Measurements from ENCODE around the gene BICDL1.

DNA sequence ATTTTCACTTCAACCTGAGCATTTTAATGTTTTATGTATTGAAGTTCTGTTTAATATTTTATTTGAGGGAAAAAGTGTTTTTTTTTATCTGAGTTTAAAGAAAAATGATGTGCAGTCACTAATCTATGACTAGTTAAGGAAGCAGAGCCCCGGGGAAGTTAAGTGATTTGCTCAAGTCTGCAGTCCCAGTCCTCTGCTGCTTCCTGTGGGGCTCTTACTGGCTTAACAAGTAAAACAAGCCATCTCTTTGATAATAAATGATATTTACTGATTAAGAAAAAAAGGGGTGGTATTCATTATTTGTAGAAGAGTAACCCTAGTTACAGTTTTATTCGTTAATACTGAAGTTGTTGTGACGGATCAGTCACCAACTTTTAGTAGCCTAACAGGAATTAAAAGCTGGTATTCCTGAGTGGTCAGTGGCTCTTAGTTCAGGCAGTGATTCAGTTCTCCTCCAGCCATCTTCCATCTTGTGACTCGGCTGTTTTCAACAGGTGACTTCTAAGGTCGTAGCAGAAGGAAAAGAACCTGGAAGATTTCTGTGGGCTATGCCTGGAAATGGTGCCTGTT lies 21.7 kb downstream of the BICDL1 start:
- TF ChIP-seq, protein P1, sequence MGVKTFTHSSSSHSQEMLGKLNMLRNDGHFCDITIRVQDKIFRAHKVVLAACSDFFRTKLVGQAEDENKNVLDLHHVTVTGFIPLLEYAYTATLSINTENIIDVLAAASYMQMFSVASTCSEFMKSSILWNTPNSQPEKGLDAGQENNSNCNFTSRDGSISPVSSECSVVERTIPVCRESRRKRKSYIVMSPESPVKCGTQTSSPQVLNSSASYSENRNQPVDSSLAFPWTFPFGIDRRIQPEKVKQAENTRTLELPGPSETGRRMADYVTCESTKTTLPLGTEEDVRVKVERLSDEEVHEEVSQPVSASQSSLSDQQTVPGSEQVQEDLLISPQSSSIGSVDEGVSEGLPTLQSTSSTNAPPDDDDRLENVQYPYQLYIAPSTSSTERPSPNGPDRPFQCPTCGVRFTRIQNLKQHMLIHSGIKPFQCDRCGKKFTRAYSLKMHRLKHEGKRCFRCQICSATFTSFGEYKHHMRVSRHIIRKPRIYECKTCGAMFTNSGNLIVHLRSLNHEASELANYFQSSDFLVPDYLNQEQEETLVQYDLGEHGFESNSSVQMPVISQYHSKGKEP (tag by site-specific recombination; IDR thresholded peaks at IDR 0.05) = no peak
- no peak for TF ChIP-seq ZNF24 (tag by site-specific recombination; IDR thresholded peaks at IDR 0.05)
- TF ChIP-seq, protein P2, sequence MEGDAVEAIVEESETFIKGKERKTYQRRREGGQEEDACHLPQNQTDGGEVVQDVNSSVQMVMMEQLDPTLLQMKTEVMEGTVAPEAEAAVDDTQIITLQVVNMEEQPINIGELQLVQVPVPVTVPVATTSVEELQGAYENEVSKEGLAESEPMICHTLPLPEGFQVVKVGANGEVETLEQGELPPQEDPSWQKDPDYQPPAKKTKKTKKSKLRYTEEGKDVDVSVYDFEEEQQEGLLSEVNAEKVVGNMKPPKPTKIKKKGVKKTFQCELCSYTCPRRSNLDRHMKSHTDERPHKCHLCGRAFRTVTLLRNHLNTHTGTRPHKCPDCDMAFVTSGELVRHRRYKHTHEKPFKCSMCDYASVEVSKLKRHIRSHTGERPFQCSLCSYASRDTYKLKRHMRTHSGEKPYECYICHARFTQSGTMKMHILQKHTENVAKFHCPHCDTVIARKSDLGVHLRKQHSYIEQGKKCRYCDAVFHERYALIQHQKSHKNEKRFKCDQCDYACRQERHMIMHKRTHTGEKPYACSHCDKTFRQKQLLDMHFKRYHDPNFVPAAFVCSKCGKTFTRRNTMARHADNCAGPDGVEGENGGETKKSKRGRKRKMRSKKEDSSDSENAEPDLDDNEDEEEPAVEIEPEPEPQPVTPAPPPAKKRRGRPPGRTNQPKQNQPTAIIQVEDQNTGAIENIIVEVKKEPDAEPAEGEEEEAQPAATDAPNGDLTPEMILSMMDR (tag by site-specific recombination; IDR thresholded peaks at IDR 0.05) = no peak
- no peak for TF ChIP-seq ZNF121 (tag by site-specific recombination; IDR thresholded peaks at IDR 0.05)
- TF ChIP-seq, protein P3, sequence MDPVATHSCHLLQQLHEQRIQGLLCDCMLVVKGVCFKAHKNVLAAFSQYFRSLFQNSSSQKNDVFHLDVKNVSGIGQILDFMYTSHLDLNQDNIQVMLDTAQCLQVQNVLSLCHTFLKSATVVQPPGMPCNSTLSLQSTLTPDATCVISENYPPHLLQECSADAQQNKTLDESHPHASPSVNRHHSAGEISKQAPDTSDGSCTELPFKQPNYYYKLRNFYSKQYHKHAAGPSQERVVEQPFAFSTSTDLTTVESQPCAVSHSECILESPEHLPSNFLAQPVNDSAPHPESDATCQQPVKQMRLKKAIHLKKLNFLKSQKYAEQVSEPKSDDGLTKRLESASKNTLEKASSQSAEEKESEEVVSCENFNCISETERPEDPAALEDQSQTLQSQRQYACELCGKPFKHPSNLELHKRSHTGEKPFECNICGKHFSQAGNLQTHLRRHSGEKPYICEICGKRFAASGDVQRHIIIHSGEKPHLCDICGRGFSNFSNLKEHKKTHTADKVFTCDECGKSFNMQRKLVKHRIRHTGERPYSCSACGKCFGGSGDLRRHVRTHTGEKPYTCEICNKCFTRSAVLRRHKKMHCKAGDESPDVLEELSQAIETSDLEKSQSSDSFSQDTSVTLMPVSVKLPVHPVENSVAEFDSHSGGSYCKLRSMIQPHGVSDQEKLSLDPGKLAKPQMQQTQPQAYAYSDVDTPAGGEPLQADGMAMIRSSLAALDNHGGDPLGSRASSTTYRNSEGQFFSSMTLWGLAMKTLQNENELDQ (tag by site-specific recombination; IDR thresholded peaks at IDR 0.05; ENCODE audit: low read depth) = no peak
- TF ChIP-seq ZFP41 (tag by site-specific recombination; IDR thresholded peaks at IDR 0.05; ENCODE audit: borderline replicate concordance) = no peak
- no peak for TF ChIP-seq ZNF274 (IDR thresholded peaks at IDR 0.05; ENCODE audit: low read length)
- TF ChIP-seq ZNF274 (tag by site-specific recombination; IDR thresholded peaks at IDR 0.05; ENCODE audit: borderline replicate concordance) = no peak
- TF ChIP-seq GLIS1 (tag by site-specific recombination; IDR thresholded peaks at IDR 0.05) = no peak
- TF ChIP-seq ZNF707 (tag by site-specific recombination; IDR thresholded peaks at IDR 0.05) = no peak
- TF ChIP-seq, protein P4, sequence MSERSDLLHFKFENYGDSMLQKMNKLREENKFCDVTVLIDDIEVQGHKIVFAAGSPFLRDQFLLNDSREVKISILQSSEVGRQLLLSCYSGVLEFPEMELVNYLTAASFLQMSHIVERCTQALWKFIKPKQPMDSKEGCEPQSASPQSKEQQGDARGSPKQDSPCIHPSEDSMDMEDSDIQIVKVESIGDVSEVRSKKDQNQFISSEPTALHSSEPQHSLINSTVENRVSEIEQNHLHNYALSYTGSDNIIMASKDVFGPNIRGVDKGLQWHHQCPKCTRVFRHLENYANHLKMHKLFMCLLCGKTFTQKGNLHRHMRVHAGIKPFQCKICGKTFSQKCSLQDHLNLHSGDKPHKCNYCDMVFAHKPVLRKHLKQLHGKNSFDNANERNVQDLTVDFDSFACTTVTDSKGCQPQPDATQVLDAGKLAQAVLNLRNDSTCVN (tag by site-specific recombination; optimal IDR thresholded peaks at IDR 0.05) = no peak
- TF ChIP-seq, protein P5, sequence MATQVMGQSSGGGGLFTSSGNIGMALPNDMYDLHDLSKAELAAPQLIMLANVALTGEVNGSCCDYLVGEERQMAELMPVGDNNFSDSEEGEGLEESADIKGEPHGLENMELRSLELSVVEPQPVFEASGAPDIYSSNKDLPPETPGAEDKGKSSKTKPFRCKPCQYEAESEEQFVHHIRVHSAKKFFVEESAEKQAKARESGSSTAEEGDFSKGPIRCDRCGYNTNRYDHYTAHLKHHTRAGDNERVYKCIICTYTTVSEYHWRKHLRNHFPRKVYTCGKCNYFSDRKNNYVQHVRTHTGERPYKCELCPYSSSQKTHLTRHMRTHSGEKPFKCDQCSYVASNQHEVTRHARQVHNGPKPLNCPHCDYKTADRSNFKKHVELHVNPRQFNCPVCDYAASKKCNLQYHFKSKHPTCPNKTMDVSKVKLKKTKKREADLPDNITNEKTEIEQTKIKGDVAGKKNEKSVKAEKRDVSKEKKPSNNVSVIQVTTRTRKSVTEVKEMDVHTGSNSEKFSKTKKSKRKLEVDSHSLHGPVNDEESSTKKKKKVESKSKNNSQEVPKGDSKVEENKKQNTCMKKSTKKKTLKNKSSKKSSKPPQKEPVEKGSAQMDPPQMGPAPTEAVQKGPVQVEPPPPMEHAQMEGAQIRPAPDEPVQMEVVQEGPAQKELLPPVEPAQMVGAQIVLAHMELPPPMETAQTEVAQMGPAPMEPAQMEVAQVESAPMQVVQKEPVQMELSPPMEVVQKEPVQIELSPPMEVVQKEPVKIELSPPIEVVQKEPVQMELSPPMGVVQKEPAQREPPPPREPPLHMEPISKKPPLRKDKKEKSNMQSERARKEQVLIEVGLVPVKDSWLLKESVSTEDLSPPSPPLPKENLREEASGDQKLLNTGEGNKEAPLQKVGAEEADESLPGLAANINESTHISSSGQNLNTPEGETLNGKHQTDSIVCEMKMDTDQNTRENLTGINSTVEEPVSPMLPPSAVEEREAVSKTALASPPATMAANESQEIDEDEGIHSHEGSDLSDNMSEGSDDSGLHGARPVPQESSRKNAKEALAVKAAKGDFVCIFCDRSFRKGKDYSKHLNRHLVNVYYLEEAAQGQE (tag by site-specific recombination; IDR thresholded peaks at IDR 0.05) = no peak
- no peak for TF ChIP-seq ZNF391 (tag by site-specific recombination; IDR thresholded peaks at IDR 0.05; ENCODE audit: borderline replicate concordance, low read depth)
- TF ChIP-seq ZNF221 (tag by site-specific recombination; IDR thresholded peaks at IDR 0.05; ENCODE audit: borderline replicate concordance) = no peak
- TF ChIP-seq FEZF1 (tag by site-specific recombination; IDR thresholded peaks at IDR 0.05) = no peak
